ENCODE measurements around the gene CPN2.

The CPN2 gene

DNA sequence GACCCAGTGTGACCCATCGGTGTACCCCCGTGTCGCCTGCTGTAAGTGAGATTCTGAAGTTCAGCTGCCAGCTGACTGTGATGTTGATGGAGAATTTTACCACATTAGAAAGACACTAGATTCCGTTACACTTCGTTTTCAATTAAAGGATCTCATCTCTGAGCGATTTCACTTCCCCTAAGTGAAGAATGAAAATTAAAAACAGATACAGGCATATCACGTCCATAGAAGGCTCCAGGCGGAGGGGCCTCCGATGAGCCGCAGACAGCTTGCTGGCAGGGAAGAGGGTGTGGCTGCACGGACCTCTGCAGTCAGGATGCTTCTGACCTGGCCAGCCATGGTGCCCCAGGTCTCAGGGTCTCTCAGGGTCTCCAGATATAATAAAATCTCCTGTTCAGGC, 6.6 kb upstream of the CPN2 start:
- no peak overlapping the region for H3K4me3 ChIP-seq (ENCODE audit: low read length)
- no peak for DNase-seq (ENCODE audit: low read depth)
- TF ChIP-seq CTCF (conservative IDR thresholded peaks at IDR 0.05; ENCODE audit: low read length): no peak

- no peak overlapping the region for H3K4me3 ChIP-seq (ENCODE audit: low read length)
- no peak for TF ChIP-seq CTCF (conservative IDR thresholded peaks at IDR 0.05; ENCODE audit: low read length)
- DNase-seq (ENCODE audit: low read depth): no peak
Measured at GRCh38 chr3:194355379-194355778, 4.3 kb upstream of the CPN2 start.

GRCh38 chr3:194354315-194354714, 3.2 kb upstream of the CPN2 start:
- no peak for TF ChIP-seq CTCF (conservative IDR thresholded peaks at IDR 0.05; ENCODE audit: low read length)
- no peak overlapping the region for H3K4me3 ChIP-seq (ENCODE audit: low read length)
- DNase-seq (ENCODE audit: low read depth): no peak

DNA sequence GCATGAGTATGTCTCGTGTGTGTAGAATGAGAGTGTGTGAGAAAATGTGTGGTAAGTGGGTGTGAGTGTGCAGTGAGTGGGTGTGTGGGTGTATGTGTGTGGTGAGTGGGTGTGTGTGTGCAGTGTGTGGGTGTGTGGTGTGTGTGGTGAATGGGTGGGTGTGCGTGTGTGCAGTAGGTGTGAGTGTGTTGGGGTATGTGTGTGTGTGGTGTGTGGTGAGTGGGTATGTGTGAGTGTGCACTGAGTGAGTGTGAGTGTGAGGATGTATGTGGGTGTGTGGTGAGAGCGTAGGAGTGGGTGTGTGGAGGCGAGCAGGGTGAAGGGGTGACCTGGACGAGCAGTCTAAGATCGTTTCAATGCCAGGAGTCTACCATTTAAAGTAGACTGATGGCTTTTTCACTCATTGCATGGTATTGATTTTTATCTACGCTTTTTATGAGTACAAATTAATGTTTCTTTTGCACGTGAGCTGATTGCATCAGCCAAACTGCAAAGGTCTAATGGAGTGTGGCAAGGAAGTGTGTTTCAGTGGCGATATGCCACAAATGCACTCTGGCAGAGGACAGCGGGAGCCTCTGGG, 1.6 kb upstream of the CPN2 start:
- TF ChIP-seq CTCF (conservative IDR thresholded peaks at IDR 0.05; ENCODE audit: low read length): no peak
- DNase-seq (ENCODE audit: low read depth): no peak
- no peak overlapping the region for H3K4me3 ChIP-seq (ENCODE audit: low read length)

DNA sequence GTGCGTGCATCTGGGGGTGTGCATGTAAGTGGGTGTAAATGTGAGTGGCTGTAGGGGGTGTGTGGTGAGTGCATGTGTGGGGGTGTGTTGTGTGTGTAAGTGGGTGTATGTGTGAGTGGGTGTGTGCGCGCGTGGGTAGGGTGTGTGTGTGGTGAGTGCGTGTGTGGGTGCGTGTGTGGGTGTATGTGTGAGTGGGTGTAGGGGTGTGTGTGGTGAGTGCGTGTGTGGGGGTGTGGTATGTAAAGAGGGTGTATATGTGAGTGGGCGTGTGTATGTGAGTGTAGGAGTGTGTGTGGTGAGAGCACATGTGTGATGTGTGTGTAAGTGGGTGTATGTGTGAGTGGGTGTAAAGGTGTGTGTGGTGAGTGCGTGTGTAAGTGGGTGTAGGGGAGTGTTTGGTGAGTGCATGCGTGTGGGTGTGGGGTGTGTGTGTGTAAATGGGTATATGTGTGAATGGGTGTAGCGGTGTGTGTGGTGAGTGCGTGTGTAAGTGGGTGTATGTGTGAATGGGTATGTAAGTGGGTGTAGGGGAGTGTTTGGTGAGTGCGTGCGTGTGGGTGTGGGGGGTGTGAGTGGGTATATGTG, 916 bp upstream of the CPN2 start:
- no peak for TF ChIP-seq CTCF (conservative IDR thresholded peaks at IDR 0.05; ENCODE audit: low read length)
- no peak for DNase-seq (ENCODE audit: low read depth)

GRCh38 chr3:194350726-194351071, 429 bp downstream of the CPN2 start:
- no peak for TF ChIP-seq CTCF (conservative IDR thresholded peaks at IDR 0.05; ENCODE audit: low read length)
- no peak for DNase-seq (ENCODE audit: low read depth)
- no peak overlapping the region for H3K4me3 ChIP-seq (ENCODE audit: low read length)

More for the DNA sequence above, 916 bp upstream of the CPN2 start:
- no peak overlapping the region for H3K4me3 ChIP-seq (ENCODE audit: low read length)

DNA sequence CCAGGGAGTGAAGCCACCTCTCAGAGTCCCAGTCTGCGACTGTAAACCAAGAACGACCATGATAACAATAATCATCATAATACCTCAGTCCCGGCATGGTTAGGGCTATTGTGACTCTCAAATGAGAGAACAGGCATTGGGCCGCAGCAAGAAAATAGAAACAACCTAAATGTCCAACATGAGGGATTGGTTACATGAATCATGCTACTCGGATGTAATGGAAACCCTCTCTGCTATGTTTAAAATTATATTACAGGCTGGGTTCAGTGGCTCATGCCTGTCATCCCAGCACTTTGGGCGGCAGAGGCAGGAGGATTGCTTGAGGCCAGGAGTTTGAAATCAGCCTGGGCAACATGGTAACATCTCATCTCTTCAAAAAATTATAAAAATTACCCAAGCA, 2.8 kb downstream of the CPN2 start:
- no peak for DNase-seq (ENCODE audit: low read depth)
- no peak overlapping the region for H3K4me3 ChIP-seq (ENCODE audit: low read length)
- no peak for TF ChIP-seq CTCF (conservative IDR thresholded peaks at IDR 0.05; ENCODE audit: low read length)
